ENCODE results near the gene PAPSS1. TPM values are rescaled to one million over a fixed set of nuclear protein-coding genes. Genes with fewer than 3 reads are reported as not detected.

PAPSS1 gene
- polyA plus RNA-seq, 2 of the 4 experiments (the other 2 are of a cell fraction), result 47.3 to 52.5 TPM

DNA sequence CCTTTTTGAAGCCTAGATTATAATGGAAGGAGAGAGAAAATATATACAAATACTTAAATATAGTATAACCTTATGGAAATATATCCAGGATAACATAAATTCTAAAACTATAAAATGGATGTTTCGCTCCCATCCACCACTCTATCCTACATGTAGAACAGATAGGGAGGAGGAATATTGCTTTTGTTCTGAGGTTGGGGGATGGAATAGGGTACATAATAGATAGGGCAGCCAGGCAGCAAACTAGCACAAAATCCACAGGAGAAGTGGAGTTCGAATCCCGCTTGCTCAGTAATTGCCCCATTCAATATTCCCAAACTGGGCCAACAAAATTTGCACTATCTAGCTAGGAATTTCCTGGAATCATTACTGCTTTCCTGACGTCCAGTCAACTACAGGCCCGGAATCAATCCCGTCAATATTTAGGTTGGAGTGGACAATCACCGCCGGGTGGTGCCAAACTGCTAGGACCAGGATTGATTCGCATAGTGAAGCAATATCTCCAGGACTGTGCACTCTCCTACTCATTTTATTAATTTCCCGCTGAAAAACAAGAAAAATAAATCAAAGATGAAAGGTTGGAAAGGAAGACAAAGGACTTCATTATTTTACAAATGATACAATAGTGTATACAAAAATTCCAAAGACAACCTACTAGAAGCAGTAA is 40.4 kb upstream of the PAPSS1 start (continued):
- TF ChIP-seq, protein P1, sequence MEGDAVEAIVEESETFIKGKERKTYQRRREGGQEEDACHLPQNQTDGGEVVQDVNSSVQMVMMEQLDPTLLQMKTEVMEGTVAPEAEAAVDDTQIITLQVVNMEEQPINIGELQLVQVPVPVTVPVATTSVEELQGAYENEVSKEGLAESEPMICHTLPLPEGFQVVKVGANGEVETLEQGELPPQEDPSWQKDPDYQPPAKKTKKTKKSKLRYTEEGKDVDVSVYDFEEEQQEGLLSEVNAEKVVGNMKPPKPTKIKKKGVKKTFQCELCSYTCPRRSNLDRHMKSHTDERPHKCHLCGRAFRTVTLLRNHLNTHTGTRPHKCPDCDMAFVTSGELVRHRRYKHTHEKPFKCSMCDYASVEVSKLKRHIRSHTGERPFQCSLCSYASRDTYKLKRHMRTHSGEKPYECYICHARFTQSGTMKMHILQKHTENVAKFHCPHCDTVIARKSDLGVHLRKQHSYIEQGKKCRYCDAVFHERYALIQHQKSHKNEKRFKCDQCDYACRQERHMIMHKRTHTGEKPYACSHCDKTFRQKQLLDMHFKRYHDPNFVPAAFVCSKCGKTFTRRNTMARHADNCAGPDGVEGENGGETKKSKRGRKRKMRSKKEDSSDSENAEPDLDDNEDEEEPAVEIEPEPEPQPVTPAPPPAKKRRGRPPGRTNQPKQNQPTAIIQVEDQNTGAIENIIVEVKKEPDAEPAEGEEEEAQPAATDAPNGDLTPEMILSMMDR (IDR thresholded peaks at IDR 0.05), result peak; percentile 48
- no peak for TF ChIP-seq POLR2A (IDR thresholded peaks at IDR 0.05; ENCODE audit: low read length)
- peak; percentile 63 for TF ChIP-seq SMC3 (IDR thresholded peaks at IDR 0.05)
- no peak for TF ChIP-seq USF2 (IDR thresholded peaks at IDR 0.05)
- no peak for TF ChIP-seq CBX8 (IDR thresholded peaks at IDR 0.05)

DNA sequence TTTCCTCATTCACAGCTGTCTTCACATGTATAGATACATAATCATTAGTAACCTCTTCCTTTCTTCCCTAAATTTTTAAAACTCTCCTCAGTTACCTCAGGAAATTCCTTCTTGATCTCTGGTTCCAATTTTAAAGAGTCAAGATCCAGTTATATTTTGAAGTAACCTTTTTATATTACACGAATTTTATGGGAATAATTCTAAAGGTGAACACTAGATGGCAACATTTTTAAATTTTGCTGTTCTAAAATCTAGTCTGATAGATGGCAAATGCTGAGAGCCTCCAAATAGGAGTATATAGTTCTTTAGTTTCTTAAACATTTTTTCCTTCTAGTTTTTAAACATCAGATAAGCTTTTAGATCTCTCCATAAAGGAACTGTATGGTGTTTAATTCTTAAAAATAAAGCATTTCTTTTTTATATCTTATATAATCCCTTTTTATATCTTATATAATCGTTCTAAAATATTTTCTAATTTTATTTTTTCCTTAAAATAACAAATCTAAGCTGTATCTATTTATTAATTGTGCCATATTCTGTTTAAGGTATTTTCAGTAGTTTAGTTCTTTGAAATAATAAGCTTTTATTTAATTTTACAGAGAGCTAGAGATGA is 37.9 kb upstream of the PAPSS1 start:
- TF ChIP-seq RAD21 (conservative IDR thresholded peaks at IDR 0.05 in 1 of 2, IDR thresholded peaks at IDR 0.05 in 1 of 2) (peak; percentile 43 to 60), RARB (CRISPR knock-in tag; IDR thresholded peaks at IDR 0.05) (no peak), CHD4 (IDR thresholded peaks at IDR 0.05; ENCODE audit: borderline replicate concordance) (no peak), HOXB5 (CRISPR knock-in tag; IDR thresholded peaks at IDR 0.05) (no peak), MAFK (IDR thresholded peaks at IDR 0.05; ENCODE audit: partially characterized antibody) (no peak), POLR2AphosphoS2 (conservative IDR thresholded peaks at IDR 0.05; ENCODE audit: low read length) (no peak), MAZ (IDR thresholded peaks at IDR 0.05; ENCODE audit: borderline replicate concordance, low read depth, low read length) (no peak), NR3C1 (IDR thresholded peaks at IDR 0.05) (no peak), CBX8 (IDR thresholded peaks at IDR 0.05) (no peak), CBX2 (IDR thresholded peaks at IDR 0.05; ENCODE audit: borderline replicate concordance, low read depth) (no peak), NPAS2 (CRISPR knock-in tag; IDR thresholded peaks at IDR 0.05; ENCODE audit: borderline replicate concordance) (no peak), ZNF302 (CRISPR knock-in tag; IDR thresholded peaks at IDR 0.05) (no peak), ZC3H11A (IDR thresholded peaks at IDR 0.05) (no peak), RNF2 (IDR thresholded peaks at IDR 0.05; ENCODE audit: borderline replicate concordance, low read depth) (no peak), POLR2A (IDR thresholded peaks at IDR 0.05; ENCODE audit: low read length) (no peak), SMC3 (IDR thresholded peaks at IDR 0.05) (peak; percentile 75), JUN (IDR thresholded peaks at IDR 0.05) (no peak), ZFP36 (IDR thresholded peaks at IDR 0.05; ENCODE audit: borderline replicate concordance, partially characterized antibody) (no peak)
- TF ChIP-seq, protein P2, sequence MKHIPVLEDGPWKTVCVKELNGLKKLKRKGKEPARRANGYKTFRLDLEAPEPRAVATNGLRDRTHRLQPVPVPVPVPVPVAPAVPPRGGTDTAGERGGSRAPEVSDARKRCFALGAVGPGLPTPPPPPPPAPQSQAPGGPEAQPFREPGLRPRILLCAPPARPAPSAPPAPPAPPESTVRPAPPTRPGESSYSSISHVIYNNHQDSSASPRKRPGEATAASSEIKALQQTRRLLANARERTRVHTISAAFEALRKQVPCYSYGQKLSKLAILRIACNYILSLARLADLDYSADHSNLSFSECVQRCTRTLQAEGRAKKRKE (CRISPR knock-in tag; IDR thresholded peaks at IDR 0.05; ENCODE audit: low read depth), result no peak
- TF ChIP-seq, protein P1 (IDR thresholded peaks at IDR 0.05), result peak; percentile 52
- no peak overlapping the region for H3K4me2 ChIP-seq
- CTCF ChIA-PET, result interaction anchor here (0.6 to 5.3 kb wide), 12 partner anchors 9 to 174 kb away, joined by 3 to 36 read pairs (median 3); partner anchors contain the start of gene CYP2U1
- no peaks in the 10 kb centered on the region for H3K9me3 ChIP-seq
- FAIRE-seq (no peak), DNase-seq (ENCODE audit: low read depth in 1 of 2, low spot score in 1 of 2) (peak; percentile 11 to 17), ATAC-seq (no peak)
- 48% methylated on average over 2 of the region's 2 CpGs for WGBS (ENCODE audit: missing lambda C conversion rate)
- H3K27ac ChIP-seq, result no peak overlapping the region
- POLR2A ChIA-PET, result no interaction called here
- no peaks in the 10 kb centered on the region for H3K4me1 ChIP-seq
- no peak overlapping the region for H3K4me3 ChIP-seq

All from A549 (cell line).